GF-D8 (cell line): ENCODE measurements around the gene PLPPR3.

Source experiments
- DNase-seq: peaks from one replicate; lab custom pipeline; 2025; lab: John Stamatoyannopoulos, UW

Gene PLPPR3

GRCh38 chr19:797528-798414 lies 24.0 kb downstream of the PLPPR3 start:
- peak; percentile 49 for DNase-seq

- peak; percentile 99 for DNase-seq
These were observed 24.8 kb downstream of the PLPPR3 start, which contains the start of gene PTBP1 for GRCh38 chr19:796692-797527. Gene PTBP1, plus strand, starts transcription at chr19:797452. Its CDS starts 46 bp downstream, at chr19:797498.

- DNase-seq = no peak
These were observed 25.8 kb downstream of the PLPPR3 start for GRCh38 chr19:795691-796581.

- DNase-seq = no peak
These were observed 26.6 kb downstream of the PLPPR3 start for GRCh38 chr19:795073-795611.

GRCh38 chr19:793806-794205 lies 27.9 kb downstream of the PLPPR3 start:
- no peak for DNase-seq

- DNase-seq = no peak
These were observed 29.4 kb downstream of the PLPPR3 start for GRCh38 chr19:792306-792885.

- DNase-seq = peak; percentile 21
These were observed 30.0 kb downstream of the PLPPR3 start for GRCh38 chr19:791567-792305.

GRCh38 chr19:791007-791566 lies 30.7 kb downstream of the PLPPR3 start:
- DNase-seq = no peak

GRCh38 chr19:789701-790060 lies 32.1 kb downstream of the PLPPR3 start:
- DNase-seq = no peak

- peak; percentile 55 for DNase-seq
These were observed 32.6 kb downstream of the PLPPR3 start for GRCh38 chr19:788983-789700.

- no peak for DNase-seq
These were observed 33.1 kb downstream of the PLPPR3 start for GRCh38 chr19:788686-788982.

GRCh38 chr19:787536-787935 lies 34.2 kb downstream of the PLPPR3 start:
- no peak for DNase-seq

- no peak for DNase-seq
These were observed 37.2 kb downstream of the PLPPR3 start for GRCh38 chr19:784541-784940.

- DNase-seq = no peak
These were observed 38.7 kb downstream of the PLPPR3 start for GRCh38 chr19:782878-783668.

- DNase-seq = no peak
These were observed 39.4 kb downstream of the PLPPR3 start for GRCh38 chr19:782185-782877.

- no peak for DNase-seq
These were observed 40.0 kb downstream of the PLPPR3 start for GRCh38 chr19:781800-782184.

GRCh38 chr19:780935-781334 lies 40.8 kb downstream of the PLPPR3 start:
- no peak for DNase-seq

GRCh38 chr19:778910-779653 lies 42.7 kb downstream of the PLPPR3 start:
- DNase-seq = no peak
